PC-9 (cell line): ENCODE measurements around the gene GPR157. TPM values are rescaled to one million over a fixed set of nuclear protein-coding genes. Genes with fewer than 3 reads are reported as not detected.

Experiments
- BruUV-seq: library from RNA; stranded (reverse); fragments of 400-500 nt; replicated peaks from 2 replicates; lab custom pipeline; 2021; lab: Mats Ljungman, UMichigan
- CTCF ChIA-PET: fragments of 300-600 bp; sonication (Branson Sonifier 250); formaldehyde crosslinking; loops from one replicate; lab custom pipeline; 2022; ENCODE audit warnings: antibody characterized with exemption; lab: Charles Lee
- POLR2A ChIA-PET: fragments of 300-600 bp; sonication (Branson Sonifier 250); formaldehyde crosslinking; loops from one replicate; lab custom pipeline; 2022; ENCODE audit warnings: antibody characterized with exemption; ENCODE audit not compliant: unreplicated experiment; lab: Charles Lee
- DNase-seq, 2 experiments: peaks; one replicate each; pipeline versions ENCODE4 v3.0.0 to v3.0.0-alpha.2; 2015 to 2022; ENCODE audit warnings: mixed read lengths in 1 of 2
- H2AFZ ChIP-seq: fragments of 200-600 bp; sonication (generic); 2 replicates; pipeline ENCODE4 v1.8.1; 2017; ENCODE audit warnings: antibody characterized with exemption
- H3F3A ChIP-seq: fragments of 200-600 bp; sonication (generic); 2 replicates; pipeline ENCODE4 v1.8.1; 2017; ENCODE audit warnings: antibody characterized with exemption, mild to moderate bottlenecking, low read depth; ENCODE audit not compliant: insufficient read depth
- H3K27ac ChIP-seq: fragments of 200-600 bp; sonication (generic); 2 replicates; pipeline ENCODE4 v1.6.1; 2016; ENCODE audit warnings: mixed run types
- H3K27me3 ChIP-seq: fragments of 200-600 bp; sonication (generic); 2 replicates; pipeline ENCODE4 v1.6.1; 2016; ENCODE audit warnings: low read depth, mixed run types; ENCODE audit not compliant: insufficient read depth
- H3K36me3 ChIP-seq: fragments of 200-600 bp; sonication (generic); 2 replicates; pipeline ENCODE4 v1.6.1; 2016; ENCODE audit warnings: low read depth, mixed run types
- H3K4me1 ChIP-seq: fragments of 200-600 bp; sonication (generic); replicated peaks from 2 replicates; pipeline ENCODE4 v1.6.1; 2016; ENCODE audit warnings: mixed run types; ENCODE audit not compliant: insufficient read depth
- H3K4me2 ChIP-seq: fragments of 200-600 bp; sonication (generic); 2 replicates; pipeline ENCODE4 v1.6.1; 2017; ENCODE audit warnings: mixed run types
- H3K4me3 ChIP-seq: fragments of 200-600 bp; sonication (generic); 2 replicates; pipeline ENCODE4 v1.6.1; 2016; ENCODE audit warnings: mixed run types
- H3K79me2 ChIP-seq: fragments of 200-600 bp; sonication (generic); 2 replicates; pipeline ENCODE4 v1.6.1; 2017; ENCODE audit warnings: low read depth, mixed run types
- H3K9me2 ChIP-seq: fragments of 200-600 bp; sonication (generic); 2 replicates; pipeline ENCODE4 v1.8.1; 2017; ENCODE audit warnings: mild to moderate bottlenecking; ENCODE audit not compliant: insufficient read depth
- H3K9me3 ChIP-seq: fragments of 200-600 bp; sonication (generic); 2 replicates; pipeline ENCODE4 v1.8.1; 2016; ENCODE audit warnings: low read depth; ENCODE audit not compliant: insufficient read depth
- H4K20me1 ChIP-seq: fragments of 200-600 bp; sonication (generic); 2 replicates; pipeline ENCODE4 v1.8.1; 2017; ENCODE audit not compliant: insufficient read depth
- CTCF ChIP-seq: fragments of 200-600 bp; sonication (generic); conservative IDR thresholded peaks from 2 replicates; pipeline ENCODE4 v1.6.1; 2017; ENCODE audit warnings: mixed run types, antibody characterized with exemption, mild to moderate bottlenecking, moderate library complexity
- EZH2 ChIP-seq: fragments of 200-600 bp; sonication (generic); IDR thresholded peaks from 2 replicates; pipeline ENCODE4 v1.8.0; 2017; ENCODE audit warnings: antibody characterized with exemption, low read depth
- intact Hi-C: fragments of 100-400 bp; cut with micrococcal nuclease; formaldehyde crosslinking; loops from one replicate; pipeline ENCODE4 v1.10.0; 2022; ENCODE audit not compliant: unreplicated experiment
- total RNA-seq: library from RNA; stranded (reverse); gene quantifications from 2 replicates; pipeline ENCODE4 v1.2.3, GENCODE V29; 2021

Gene GPR157
- total RNA-seq, 1 experiment from 2014 or later = 9.0 TPM

GRCh38 chr1:9052272-9053049, 76.4 kb downstream of the GPR157 start:
- H3K27me3 ChIP-seq = no peaks in the 10 kb centered on the region
- TF ChIP-seq CTCF (no peak), EZH2 (no peak)
- H3K9me3 ChIP-seq = no peaks in the 10 kb centered on the region
- no peak overlapping the region for H2AFZ ChIP-seq
- intact Hi-C loops = no loop called here
- ChIA-PET CTCF (no interaction called here), POLR2A (no interaction called here)
- no peaks in the 10 kb centered on the region for H4K20me1 ChIP-seq
- H3K9me2 ChIP-seq = no peaks in the 10 kb centered on the region
- no peak for DNase-seq
- no peak overlapping the region for H3K4me3 ChIP-seq
- no peaks in the 10 kb centered on the region for H3K79me2 ChIP-seq
- no peak overlapping the region for H3K4me2 ChIP-seq
- no peaks in the 10 kb centered on the region for H3F3A ChIP-seq
- H3K27ac ChIP-seq = no peak overlapping the region
- no TSS peak for BruUV-seq
- H3K4me1 ChIP-seq = no peaks in the 10 kb centered on the region
- no peaks in the 10 kb centered on the region for H3K36me3 ChIP-seq

GRCh38 chr1:9051379-9051778, 77.5 kb downstream of the GPR157 start:
- Histone ChIP-seq H4K20me1 (no peaks in the 10 kb centered on the region), H3K9me3 (no peaks in the 10 kb centered on the region), H3K4me1 (no peaks in the 10 kb centered on the region), H3K4me3 (no peak overlapping the region), H3K9me2 (no peaks in the 10 kb centered on the region), H3K79me2 (no peaks in the 10 kb centered on the region), H3K27me3 (no peaks in the 10 kb centered on the region), H3F3A (no peaks in the 10 kb centered on the region), H3K27ac (no peak overlapping the region), H2AFZ (no peak overlapping the region), H3K4me2 (no peak overlapping the region), H3K36me3 (no peaks in the 10 kb centered on the region)
- TF ChIP-seq EZH2 = no peak
- no peak for TF ChIP-seq CTCF
- ChIA-PET POLR2A (no interaction called here), CTCF (no interaction called here)
- no peak for DNase-seq
- intact Hi-C loops = no loop called here
- BruUV-seq = no TSS peak

GRCh38 chr1:9050803-9051202, 78.1 kb downstream of the GPR157 start:
- no peaks in the 10 kb centered on the region for H3K27me3 ChIP-seq
- H3K36me3 ChIP-seq = no peaks in the 10 kb centered on the region
- H4K20me1 ChIP-seq = no peaks in the 10 kb centered on the region
- no peaks in the 10 kb centered on the region for H3F3A ChIP-seq
- no peaks in the 10 kb centered on the region for H3K79me2 ChIP-seq
- TF ChIP-seq EZH2 (no peak), CTCF (no peak)
- no peak overlapping the region for H3K4me2 ChIP-seq
- H3K27ac ChIP-seq = no peak overlapping the region
- no peaks in the 10 kb centered on the region for H3K9me3 ChIP-seq
- DNase-seq = no peak
- BruUV-seq = no TSS peak
- intact Hi-C loops = no loop called here
- no peaks in the 10 kb centered on the region for H3K4me1 ChIP-seq
- ChIA-PET POLR2A (no interaction called here), CTCF (interaction anchor here (0.6 kb wide), 1 partner anchor 509 kb away, joined by 5 read pairs; no protein-coding TSS in a partner anchor)
- H3K4me3 ChIP-seq = no peak overlapping the region
- no peak overlapping the region for H2AFZ ChIP-seq
- no peaks in the 10 kb centered on the region for H3K9me2 ChIP-seq

Other genes starting within 250 kb of the GPR157 start
- not detected in 2 replicates for gene CA6, start 183.2 kb downstream of the GPR157 start, total RNA-seq
- not detected in 2 replicates for gene SLC2A7, start 102.7 kb downstream of the GPR157 start, total RNA-seq
- gene SLC2A5, start 59.5 kb downstream of the GPR157 start, total RNA-seq = not detected in 2 replicates
- 31.1 and 43.9 TPM in 2 replicates for gene H6PD, start 105.7 kb upstream of the GPR157 start, total RNA-seq
- gene SPSB1, start 163.8 kb upstream of the GPR157 start, total RNA-seq = 27.9 and 33.8 TPM in 2 replicates